ENCODE data around the gene KCNQ1. TPM values are rescaled to one million over a fixed set of nuclear protein-coding genes. Genes with fewer than 3 reads are reported as not detected.

KCNQ1 gene
- total and polyA plus RNA-seq, 8 donors = 7.1 to 37.7 (median 9.9) TPM

GRCh38 chr11:2406451-2406850 is 38.4 kb upstream of the KCNQ1 start:
- Histone ChIP-seq H3K36me3 (peaks cover 0 to 30% of the 10 kb centered on the region in 2 donors), H3K27ac (no peak overlapping the region), H3K4me1 (peaks cover 6 to 11% of the 10 kb centered on the region in 2 donors), H3K27me3 (peaks cover 0 to 21% of the 10 kb centered on the region in 2 donors), H3K9me3 (no peaks in the 10 kb centered on the region), H3K4me3 (no peak overlapping the region)
- no peak for TF ChIP-seq CTCF (IDR thresholded peaks at IDR 0.05)
- DNase-seq = no peak
- no peak for ATAC-seq
- intact Hi-C loops (cut with DNase I) = no loop called here

- intact Hi-C loops (cut with DNase I) = no loop called here
- peaks cover 0 to 29% of the 10 kb centered on the region in 2 donors for H3K36me3 ChIP-seq
- peaks cover under 1 to 6% of the 10 kb centered on the region in 2 donors for H3K4me1 ChIP-seq
- H3K27me3 ChIP-seq = peaks cover 0 to 21% of the 10 kb centered on the region in 2 donors
- DNase-seq = no peak
- no peak overlapping the region for H3K4me3 ChIP-seq
- H3K27ac ChIP-seq = no peak overlapping the region
- H3K9me3 ChIP-seq = no peaks in the 10 kb centered on the region
- ATAC-seq = no peak
- TF ChIP-seq CTCF (IDR thresholded peaks at IDR 0.05) = no peak
Measured at GRCh38 chr11:2406878-2407410, 37.9 kb upstream of the KCNQ1 start.

- DNase-seq = no peak
- no peak overlapping the region for H3K27ac ChIP-seq
- TF ChIP-seq CTCF (IDR thresholded peaks at IDR 0.05) = no peak
- H3K36me3 ChIP-seq = peaks cover 0 to 12% of the 10 kb centered on the region in 2 donors
- no peak overlapping the region for H3K4me3 ChIP-seq
- no peak for ATAC-seq
- H3K27me3 ChIP-seq = peaks cover 0 to 21% of the 10 kb centered on the region in 2 donors
- H3K4me1 ChIP-seq = no peaks in the 10 kb centered on the region
- intact Hi-C loops (cut with DNase I) = no loop called here
- no peaks in the 10 kb centered on the region for H3K9me3 ChIP-seq
Measured at GRCh38 chr11:2408671-2409070, 36.1 kb upstream of the KCNQ1 start.

- no peaks in the 10 kb centered on the region for H3K9me3 ChIP-seq
Measured at GRCh38 chr11:2409126-2409525, 35.7 kb upstream of the KCNQ1 start.

More at GRCh38 chr11:2409126-2409525, 35.7 kb upstream of the KCNQ1 start:
- Histone ChIP-seq H3K4me3 (no peak overlapping the region), H3K27me3 (peaks cover 0 to 21% of the 10 kb centered on the region in 2 donors), H3K4me1 (no peaks in the 10 kb centered on the region), H3K36me3 (peaks cover 0 to 7% of the 10 kb centered on the region in 2 donors), H3K27ac (no peak overlapping the region)
- intact Hi-C loops (cut with DNase I) = no loop called here
- DNase-seq (peak in 1 of 4 donors; percentile 46), ATAC-seq (no peak)
- TF ChIP-seq CTCF (IDR thresholded peaks at IDR 0.05) = no peak
